Lower lobe of right lung (tissue), 2 donors: ENCODE measurements around the gene NBDY. TPM values are rescaled to one million over a fixed set of nuclear protein-coding genes. Genes with fewer than 3 reads are reported as not detected.
"Not testable (repeated sequence)": the region's sequence is repeated elsewhere in the genome, so short reads cannot be mapped to it uniquely, and the experiment has no call there.

Experiments used
- ATAC-seq, 2 donors: fragments of 200-7000 bp; cut with Tn5 transposase; one replicate each; pipeline ENCODE4 v1.9.1; 2020 to 2022; ENCODE audit warnings: mild to moderate bottlenecking in 2 of 2, moderate library complexity in 2 of 2
- DNase-seq: peaks from one replicate; pipeline ENCODE4 v3.0.0-alpha.2; 2020
- H3K27ac ChIP-seq: fragments of 200-600 bp; one replicate; pipeline ENCODE4 v1.8.0; 2022
- H3K27me3 ChIP-seq: fragments of 200-600 bp; one replicate; pipeline ENCODE4 v1.8.0; 2022; ENCODE audit warnings: low read depth
- H3K36me3 ChIP-seq: fragments of 200-600 bp; one replicate; pipeline ENCODE4 v1.8.0; 2022; ENCODE audit warnings: mild to moderate bottlenecking
- H3K4me1 ChIP-seq: fragments of 200-600 bp; one replicate; pipeline ENCODE4 v1.8.0; 2022
- H3K4me3 ChIP-seq: fragments of 200-600 bp; one replicate; pipeline ENCODE4 v1.8.0; 2022; ENCODE audit warnings: mild to moderate bottlenecking
- H3K9me3 ChIP-seq: fragments of 200-600 bp; one replicate; pipeline ENCODE4 v1.8.0; 2022
- intact Hi-C: fragments of 100-400 bp; cut with DNase I; formaldehyde crosslinking; loops from one replicate; pipeline ENCODE4 v1.11.0; 2022
- total RNA-seq: library from RNA; stranded (reverse); fragmentation: NEBNext Ultra II Directional; extraction: Animal tissue kit (Norgen Biotek cat#: 25700); gene quantifications from one replicate; pipeline ENCODE4 v1.2.1, GENCODE V29; 2021
- TF ChIP-seq, protein P1 (sequence below): fragments of 200-600 bp; IDR thresholded peaks from one replicate; pipeline ENCODE4 v1.8.0; 2022; ENCODE audit warnings: antibody characterized with exemption, mild to moderate bottlenecking
- donor health status: DM: no; HTN: yes; CAD: no; lungs with severe emphysema.

The NBDY gene
- total RNA-seq, 1 donor from 2014 or later = 37.5 TPM

DNA sequence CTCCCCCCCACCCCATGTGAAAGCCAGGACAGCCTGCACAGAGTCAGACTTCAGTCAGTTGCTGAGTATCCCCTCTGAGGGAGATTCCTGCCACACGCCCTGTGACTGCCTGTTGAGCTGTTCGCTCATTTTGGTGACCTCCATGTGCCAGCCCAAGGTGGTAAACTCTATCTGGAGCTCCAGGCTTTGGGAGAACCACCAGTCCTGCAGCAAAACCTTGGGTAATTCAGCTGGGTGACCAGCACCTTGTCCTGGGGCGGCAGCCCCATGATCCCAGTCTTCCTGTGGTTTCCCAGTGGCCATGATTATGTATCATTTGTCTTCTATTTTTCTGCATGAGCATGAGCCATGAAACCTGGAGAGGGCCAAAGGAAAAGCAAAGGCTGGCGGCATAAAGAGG, 73.4 kb downstream of the NBDY start:
- H3K27me3 ChIP-seq = no peaks in the 10 kb centered on the region
- TF ChIP-seq, protein P1, sequence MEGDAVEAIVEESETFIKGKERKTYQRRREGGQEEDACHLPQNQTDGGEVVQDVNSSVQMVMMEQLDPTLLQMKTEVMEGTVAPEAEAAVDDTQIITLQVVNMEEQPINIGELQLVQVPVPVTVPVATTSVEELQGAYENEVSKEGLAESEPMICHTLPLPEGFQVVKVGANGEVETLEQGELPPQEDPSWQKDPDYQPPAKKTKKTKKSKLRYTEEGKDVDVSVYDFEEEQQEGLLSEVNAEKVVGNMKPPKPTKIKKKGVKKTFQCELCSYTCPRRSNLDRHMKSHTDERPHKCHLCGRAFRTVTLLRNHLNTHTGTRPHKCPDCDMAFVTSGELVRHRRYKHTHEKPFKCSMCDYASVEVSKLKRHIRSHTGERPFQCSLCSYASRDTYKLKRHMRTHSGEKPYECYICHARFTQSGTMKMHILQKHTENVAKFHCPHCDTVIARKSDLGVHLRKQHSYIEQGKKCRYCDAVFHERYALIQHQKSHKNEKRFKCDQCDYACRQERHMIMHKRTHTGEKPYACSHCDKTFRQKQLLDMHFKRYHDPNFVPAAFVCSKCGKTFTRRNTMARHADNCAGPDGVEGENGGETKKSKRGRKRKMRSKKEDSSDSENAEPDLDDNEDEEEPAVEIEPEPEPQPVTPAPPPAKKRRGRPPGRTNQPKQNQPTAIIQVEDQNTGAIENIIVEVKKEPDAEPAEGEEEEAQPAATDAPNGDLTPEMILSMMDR = no peak
- H3K27ac ChIP-seq = no peak overlapping the region
- ATAC-seq (no peak), DNase-seq (no peak)
- intact Hi-C loops = no loop called here
- H3K4me1 ChIP-seq = peaks cover 7% of the 10 kb centered on the region
- H3K4me3 ChIP-seq = no peak overlapping the region
- no peaks in the 10 kb centered on the region for H3K36me3 ChIP-seq
- H3K9me3 ChIP-seq = no peaks in the 10 kb centered on the region

DNA sequence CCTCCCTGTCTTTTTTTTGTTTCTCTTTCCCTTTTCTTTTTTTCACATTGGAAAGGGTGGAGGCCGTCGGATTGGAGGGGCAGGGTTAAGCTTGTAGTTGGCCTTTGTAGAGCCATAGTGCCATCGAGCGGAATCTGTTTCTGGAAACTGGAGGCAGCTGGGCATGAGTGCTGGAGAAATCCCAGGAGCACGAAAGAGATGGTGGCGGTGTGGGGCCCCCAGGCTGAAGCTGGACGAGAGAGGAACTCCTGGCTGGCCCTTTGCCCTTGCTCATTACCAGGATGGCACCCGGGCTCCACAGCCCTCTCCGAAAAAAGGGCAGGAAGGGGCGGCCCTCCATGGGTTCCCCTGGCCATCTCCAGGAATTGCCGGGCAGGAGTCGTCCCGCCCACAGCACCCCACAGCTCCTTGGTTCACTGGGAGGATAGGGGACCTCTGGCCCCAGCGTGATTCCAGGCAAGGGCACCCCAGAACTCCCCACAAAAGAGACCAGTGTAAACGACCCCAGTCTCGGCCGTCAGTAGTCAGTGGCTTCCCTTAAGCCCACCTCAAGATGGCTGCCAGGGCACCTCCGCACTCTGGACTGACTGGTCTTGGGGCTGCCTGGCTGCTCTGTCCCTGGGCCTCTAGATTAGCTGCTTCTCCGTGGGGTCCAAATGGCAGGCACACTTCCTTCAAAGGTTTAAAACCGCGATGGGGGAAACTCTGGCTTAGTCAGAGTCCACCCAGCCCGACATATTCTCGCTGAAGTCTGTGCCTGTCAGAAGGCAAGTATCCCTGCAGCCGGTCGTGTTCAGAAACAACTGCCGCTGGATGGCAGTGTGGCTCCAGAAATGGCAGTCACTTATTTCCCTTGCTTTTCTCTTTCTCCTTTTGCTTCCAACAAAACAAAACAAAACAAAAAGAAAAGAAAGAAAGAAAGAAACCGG, 74.1 kb downstream of the NBDY start:
- TF ChIP-seq, protein P1 = peak; percentile 25
- no peaks in the 10 kb centered on the region for H3K9me3 ChIP-seq
- intact Hi-C loops = no loop called here
- ATAC-seq (peak in 1 of 2 donors; percentile 91), DNase-seq (no peak)
- H3K4me3 ChIP-seq = peak overlapping the region; percentile 8
- no peaks in the 10 kb centered on the region for H3K36me3 ChIP-seq
- H3K27me3 ChIP-seq = no peaks in the 10 kb centered on the region
- no peak overlapping the region for H3K27ac ChIP-seq
- peaks cover 3% of the 10 kb centered on the region for H3K4me1 ChIP-seq

DNA sequence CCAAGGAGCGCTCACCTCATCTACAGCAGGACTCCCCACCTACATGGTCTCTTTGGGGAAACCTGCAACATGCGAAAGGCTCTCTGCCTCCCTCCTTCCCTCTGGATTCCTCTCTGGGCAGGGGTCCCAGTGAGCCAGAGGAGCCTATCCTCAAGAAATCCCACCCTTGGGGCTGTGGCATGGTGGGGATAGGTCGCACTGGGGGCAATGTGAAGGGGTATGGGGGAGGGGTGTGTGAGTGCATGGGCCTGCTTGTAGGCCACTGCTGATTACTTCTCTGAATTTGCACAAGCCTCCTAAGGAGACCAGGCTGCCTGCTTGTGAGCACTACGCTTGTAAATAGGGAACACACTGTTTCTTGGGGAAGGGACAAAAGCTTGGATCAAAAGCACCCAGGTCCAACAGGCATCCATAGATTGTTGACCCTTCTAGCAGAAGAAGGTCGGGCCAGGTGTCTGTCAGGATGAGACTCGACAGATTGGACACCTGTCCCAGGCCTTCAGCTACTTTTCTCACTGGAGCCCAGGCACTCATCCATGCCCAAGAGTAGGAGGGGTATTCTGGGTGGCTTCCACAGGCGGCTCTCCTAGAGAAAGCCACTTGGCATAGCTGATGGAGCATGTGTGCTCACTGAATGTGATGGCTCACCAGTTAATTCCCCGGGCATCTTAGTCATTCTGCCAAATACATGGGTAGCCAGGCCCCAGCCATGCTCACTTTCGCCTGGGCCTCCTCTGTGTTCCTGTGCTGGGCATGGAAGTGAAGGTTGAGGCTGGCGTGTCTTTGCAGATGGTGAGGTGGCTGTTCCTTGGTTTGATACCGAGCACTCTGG, 75.0 kb downstream of the NBDY start:
- H3K4me1 ChIP-seq = no peaks in the 10 kb centered on the region
- no peak for ATAC-seq
- intact Hi-C loops = no loop called here
- H3K9me3 ChIP-seq = no peaks in the 10 kb centered on the region
- H3K4me3 ChIP-seq = no peak overlapping the region
- no peak for DNase-seq
- no peak overlapping the region for H3K27ac ChIP-seq
- TF ChIP-seq, protein P1 = no peak
- H3K27me3 ChIP-seq = no peaks in the 10 kb centered on the region
- H3K36me3 ChIP-seq = no peaks in the 10 kb centered on the region

DNA sequence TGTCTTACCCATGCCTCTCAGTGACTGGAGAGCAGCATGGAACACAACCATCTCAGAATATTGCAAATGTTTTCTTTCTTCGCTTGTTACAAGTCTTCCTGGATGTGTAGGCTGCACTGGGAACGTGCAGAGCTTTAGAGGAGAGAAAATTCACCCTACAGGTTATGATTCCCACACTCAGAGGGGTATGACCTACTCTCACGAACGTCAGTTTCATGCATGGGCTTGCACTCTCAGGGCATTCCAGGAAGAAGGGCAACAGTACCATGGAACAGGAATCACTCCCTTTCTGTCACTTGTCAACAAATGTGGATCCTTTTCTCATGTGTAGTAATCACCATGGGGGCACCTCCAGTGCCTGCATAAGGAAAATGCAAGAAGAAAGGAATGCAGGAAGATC, 75.8 kb downstream of the NBDY start:
- no peak overlapping the region for H3K27ac ChIP-seq
- ATAC-seq (no peak), DNase-seq (no peak)
- H3K36me3 ChIP-seq = no peaks in the 10 kb centered on the region
- TF ChIP-seq, protein P1 = no peak
- intact Hi-C loops = no loop called here
- H3K4me1 ChIP-seq = no peaks in the 10 kb centered on the region
- no peaks in the 10 kb centered on the region for H3K9me3 ChIP-seq
- no peak overlapping the region for H3K4me3 ChIP-seq
- H3K27me3 ChIP-seq = no peaks in the 10 kb centered on the region

DNA sequence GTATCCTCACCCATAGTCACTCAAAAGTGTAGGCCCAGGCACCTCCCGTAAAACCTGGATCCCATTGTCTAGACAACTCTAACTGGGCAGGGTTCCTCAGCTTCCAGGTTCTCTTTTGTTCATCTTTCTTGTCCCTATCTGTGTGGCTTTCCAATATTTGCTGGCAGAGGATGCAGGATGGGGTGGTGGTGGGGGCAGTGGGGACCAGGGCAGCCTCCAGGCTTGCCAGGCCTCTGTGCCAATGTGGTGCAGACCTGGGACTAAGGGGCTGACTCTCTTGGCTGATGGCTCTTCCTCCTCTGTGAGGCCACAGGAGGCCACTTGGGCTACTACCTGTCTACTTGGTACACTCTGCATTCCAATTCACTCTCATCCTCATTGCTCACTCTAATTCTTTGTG, 76.4 kb downstream of the NBDY start:
- Histone ChIP-seq H3K27me3 (no peaks in the 10 kb centered on the region), H3K4me1 (no peaks in the 10 kb centered on the region), H3K27ac (no peak overlapping the region), H3K4me3 (no peak overlapping the region), H3K36me3 (no peaks in the 10 kb centered on the region), H3K9me3 (no peaks in the 10 kb centered on the region)
- intact Hi-C loops = no loop called here
- DNase-seq = no peak
- no peak for ATAC-seq
- TF ChIP-seq, protein P1 = no peak

DNA sequence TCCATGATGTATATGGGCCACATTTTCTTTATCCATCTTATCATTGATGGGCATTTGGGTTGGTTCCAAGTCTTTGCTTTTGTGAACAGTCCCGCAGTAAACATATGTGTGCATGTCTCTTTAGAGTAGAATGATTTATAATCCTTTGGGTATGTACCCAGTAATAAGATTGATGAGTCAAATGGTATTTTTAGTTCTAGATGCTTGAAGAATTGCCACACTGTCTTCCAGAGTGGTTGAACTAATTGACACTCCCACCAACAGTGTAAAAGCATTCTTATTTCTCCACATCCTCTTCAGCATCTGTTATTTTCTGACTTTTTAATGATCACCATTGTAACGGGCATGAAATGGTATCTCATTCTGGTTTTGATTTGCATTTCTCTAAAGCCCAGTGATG, 77.1 kb downstream of the NBDY start:
- H3K27ac ChIP-seq, H3K4me3 ChIP-seq, DNase-seq, H3K36me3 ChIP-seq, ATAC-seq, H3K27me3 ChIP-seq, H3K4me1 ChIP-seq, H3K9me3 ChIP-seq, intact Hi-C loops: not testable (repeated sequence)
